Left renal pelvis (tissue), 4 donors: ENCODE data around the gene AP2A2. TPM values are rescaled to one million over a fixed set of nuclear protein-coding genes. Genes with fewer than 3 reads are reported as not detected.

Source experiments
- DNase-seq, 4 donors: peaks; one replicate each; pipeline ENCODE4 v3.0.0-alpha.2; 2013; ENCODE audit warnings: low read depth in 4 of 4, low spot score in 3 of 4
- polyA plus RNA-seq, 4 donors: library from polyadenylated mRNA; unstranded; fragments of 120-200 nt; gene quantifications; one replicate each; pipeline ENCODE4 v1.2.1, GENCODE V29; 2013; ENCODE audit not compliant: insufficient read length in 4 of 4

AP2A2 gene
- polyA plus RNA-seq, 4 donors = 65.5 to 128 (median 107) TPM

DNA sequence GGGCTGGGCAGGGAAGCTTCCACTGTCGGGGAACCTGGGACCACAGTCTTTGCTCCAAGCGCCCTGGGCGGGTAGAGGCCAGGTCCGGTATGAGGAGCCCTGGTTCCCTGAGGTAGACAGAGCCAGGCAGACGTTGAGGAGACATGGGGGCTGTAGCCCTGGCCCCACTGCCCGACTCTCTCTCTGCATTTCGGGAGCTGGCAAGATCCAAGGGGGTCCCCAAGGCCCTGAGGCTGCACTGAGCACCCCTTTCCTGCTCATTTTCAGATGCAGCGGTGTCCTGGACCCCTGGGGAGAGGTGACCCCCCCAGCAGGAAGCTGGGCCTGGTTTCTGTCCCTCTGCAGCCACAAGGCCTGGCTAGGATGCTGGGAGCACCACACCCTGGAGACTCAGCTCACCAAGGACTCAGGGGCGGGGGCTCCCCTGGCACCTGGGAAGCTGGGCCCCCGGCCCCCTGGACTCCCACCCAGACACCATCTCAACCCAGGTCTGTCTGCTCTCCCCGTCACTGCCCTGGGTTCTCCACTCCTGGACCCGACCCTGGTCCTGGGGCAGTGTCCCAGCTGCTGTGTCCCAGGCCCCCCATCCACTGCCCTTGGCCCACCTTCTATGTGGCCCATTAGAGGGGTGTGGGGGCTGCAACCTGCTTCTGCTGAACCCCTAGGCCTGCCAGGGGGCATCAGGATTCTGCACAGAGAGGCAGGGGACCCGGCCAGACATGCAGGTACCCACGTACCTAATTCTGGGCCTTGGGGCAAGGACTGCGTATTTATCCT, 125.9 kb downstream of the AP2A2 start:
- no peak for DNase-seq

DNA sequence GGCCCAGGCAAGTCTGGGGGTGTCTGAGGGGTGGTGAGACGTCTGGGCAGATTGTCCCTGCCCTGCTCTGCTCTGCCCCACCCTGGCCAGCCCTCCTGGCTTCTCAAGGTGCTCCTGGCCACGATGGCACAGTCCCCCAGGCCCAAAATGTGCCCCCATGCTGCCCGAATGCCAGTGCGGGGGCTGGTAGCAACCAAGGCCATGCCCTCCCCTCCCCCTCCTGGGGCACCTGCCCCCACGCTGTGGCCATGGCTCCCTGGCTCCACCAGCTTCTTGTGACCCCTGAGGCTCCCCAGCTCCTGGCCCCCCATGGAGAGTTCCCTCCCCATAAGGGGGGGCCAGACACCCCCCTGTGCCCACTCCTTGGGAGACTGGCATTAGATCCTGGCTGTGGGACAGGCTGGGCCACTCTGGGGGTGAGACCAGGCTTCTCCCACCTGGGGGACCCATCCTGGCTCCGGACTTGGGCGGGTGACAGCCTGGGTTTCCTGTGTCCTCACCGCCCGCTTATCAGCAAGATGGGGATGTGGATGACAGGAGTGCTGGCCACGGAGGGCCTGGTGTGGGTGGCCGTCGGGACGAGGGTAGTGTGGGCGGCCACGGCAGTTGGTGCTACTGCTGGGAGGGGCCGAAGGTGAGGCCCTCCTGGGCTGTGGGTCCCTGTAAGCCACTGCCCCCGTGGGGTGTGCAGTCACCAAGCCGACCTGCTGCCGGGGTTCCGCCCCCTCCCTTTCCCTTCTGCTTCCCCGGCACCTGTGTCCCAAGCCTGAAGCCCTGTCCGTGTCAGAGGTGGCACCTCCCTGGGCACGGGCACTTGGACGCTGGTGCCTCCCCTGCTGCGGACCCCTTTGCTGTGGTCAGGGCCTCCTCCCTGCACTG, 126.7 kb downstream of the AP2A2 start:
- no peak for DNase-seq

DNA sequence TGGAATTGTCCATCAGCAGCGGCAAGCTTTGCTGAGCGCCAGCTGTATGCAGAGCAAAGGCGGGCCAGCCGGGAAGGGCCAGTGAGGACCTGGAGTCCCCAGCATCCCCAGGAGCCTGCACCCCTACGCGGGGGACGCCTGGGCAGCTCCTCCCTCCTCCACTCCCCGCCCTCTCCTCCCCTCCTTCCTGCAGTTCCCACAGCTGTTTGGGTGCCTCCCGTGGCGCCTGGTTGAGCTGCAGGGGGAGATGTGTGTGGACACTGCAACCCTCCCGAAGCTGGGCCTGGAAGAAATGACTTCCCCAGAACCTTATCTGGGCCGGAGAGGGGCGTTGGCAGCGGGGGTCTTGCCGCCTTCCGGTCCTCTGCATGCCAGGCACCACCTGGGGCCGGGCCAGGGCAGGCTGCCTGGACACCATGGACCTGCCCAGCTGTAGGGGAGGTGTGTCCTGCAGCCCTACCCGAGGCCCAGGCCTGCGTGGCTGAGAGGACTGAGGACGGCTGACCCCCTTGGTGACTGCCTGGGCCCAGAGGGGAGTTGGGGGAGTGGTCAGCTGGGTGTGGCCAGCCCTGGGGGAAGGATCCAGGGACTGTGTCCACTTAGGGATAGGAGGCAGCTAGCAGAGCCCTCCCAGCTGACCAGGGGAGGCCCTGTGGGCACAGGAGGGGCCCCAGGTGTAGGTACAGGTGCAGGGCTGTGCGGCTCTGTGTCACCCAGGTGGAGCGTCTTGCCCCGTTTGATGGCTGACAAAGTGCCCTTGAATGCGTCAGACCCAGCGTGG, 127.6 kb downstream of the AP2A2 start:
- DNase-seq = no peak

- no peak for DNase-seq
Observed at GRCh38 chr11:1054143-1055108, 128.8 kb downstream of the AP2A2 start.

DNA sequence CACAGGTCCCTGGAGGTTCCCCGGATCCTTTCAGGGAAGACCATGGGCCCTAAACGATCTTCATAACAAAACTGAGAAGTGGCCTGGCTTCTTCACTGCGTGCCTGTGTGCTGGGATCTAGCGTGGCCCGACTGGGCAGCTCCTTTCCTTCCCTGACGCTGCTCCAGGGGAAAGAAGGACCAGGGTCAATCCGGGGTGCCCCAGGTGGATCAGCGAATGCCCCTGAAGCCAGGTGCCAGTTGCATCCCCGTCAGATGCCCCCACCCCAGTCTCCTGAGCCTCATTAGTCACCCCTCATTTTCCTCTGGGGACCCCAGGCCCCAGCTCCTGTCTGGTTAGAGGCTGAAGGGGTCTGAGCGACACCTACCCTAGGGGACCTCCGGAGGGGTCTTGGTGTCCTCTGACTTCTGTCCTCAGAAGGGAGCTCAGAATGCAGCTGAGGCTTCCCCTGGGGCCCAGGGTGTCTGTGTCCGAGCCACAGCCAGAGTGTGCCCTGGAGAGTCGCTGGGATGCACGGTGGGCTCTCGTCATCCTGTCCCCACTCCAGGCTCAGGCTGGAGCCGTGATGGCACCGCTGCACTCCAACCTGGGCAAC, 129.5 kb downstream of the AP2A2 start:
- DNase-seq = no peak

GRCh38 chr11:1055990-1056771, 130.5 kb downstream of the AP2A2 start:
- DNase-seq = no peak

DNA sequence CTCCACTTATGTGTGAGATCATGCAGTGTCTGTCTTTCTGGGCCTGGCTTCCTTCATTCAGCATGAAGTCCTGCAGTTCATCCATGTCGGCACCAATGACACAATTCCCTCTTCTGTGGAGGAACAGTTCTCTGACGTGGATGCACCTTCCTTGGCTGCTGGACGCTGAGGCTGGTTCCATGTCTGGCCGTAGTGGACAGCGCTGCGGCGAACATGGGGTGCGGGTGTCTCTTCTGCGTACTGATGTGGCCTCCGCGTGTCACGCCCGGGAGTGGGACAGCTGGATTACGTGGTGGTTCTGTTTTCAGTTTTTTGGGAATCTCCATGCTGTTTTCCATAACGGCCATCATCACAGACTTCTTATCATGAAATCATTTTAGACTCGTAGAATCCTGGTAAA, 132.1 kb downstream of the AP2A2 start:
- DNase-seq = no peak

DNA sequence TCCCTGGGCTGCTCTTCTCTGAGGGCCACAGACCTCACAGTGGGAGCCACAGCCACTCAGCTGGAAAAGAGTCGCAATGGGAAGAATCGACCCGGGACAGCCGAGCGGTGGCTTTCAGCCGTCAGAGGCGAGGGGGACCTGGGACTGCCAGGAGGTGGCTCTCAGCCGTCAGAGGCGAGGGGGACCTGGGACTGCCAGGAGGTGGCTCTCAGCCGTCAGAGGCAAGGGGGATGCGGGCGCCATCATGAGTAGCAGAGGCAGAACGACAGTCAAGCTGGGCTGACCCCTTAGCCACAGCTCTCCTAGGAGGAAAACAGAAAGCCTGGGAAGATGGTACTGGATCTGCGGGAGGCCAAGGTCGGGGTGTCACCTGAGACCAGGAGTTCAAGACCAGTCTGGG, 134.1 kb downstream of the AP2A2 start:
- no peak for DNase-seq

DNA sequence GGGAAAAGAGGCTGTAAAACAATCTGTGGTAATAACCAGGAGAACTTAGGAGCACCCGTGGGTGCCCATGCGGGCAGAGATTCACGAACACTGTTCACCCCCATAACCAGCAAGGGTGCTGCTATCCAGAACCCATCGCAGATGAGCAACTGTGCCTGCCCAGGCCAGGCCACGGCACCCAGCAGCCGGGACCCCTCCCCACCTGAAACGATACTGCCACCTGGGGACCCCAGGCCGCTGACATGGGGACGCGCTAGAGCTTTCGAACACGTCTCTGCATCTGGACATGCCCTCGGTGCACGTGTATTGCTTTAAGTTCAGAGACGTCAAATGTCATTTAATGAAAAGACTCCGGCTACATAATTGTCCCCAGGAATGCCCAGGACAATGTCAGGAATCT, 134.7 kb downstream of the AP2A2 start:
- DNase-seq = no peak

- DNase-seq = no peak
Observed at GRCh38 chr11:1060852-1061616, 135.4 kb downstream of the AP2A2 start.

Other genes with a start within 250 kb of the AP2A2 start
- gene DEAF1, start 230.6 kb upstream of the AP2A2 start, polyA plus RNA-seq = 10 to 100 TPM; 35.3 to 53.0 (median 45.3) TPM
- gene TMEM80, start 230.1 kb upstream of the AP2A2 start, polyA plus RNA-seq = 10 to 100 TPM; 26.8 to 59.8 (median 37.1) TPM
- 100 to 1,000 TPM in 2 of 4 donors, 10 to 100 TPM in 1, 1 to 10 TPM in 1; 3.8 to 190 (median 89.3) TPM for gene EPS8L2, start 219.6 kb upstream of the AP2A2 start, polyA plus RNA-seq
- gene TALDO1, start 178.4 kb upstream of the AP2A2 start, polyA plus RNA-seq = 100 to 1,000 TPM in 3 of 4 donors, 10 to 100 TPM in 1; 97.0 to 148 (median 132) TPM
- gene GATD1, start 148.4 kb upstream of the AP2A2 start, polyA plus RNA-seq = 100 to 1,000 TPM in 1 of 4 donors, 10 to 100 TPM in 3; 48.2 to 109 (median 59.7) TPM
- gene CEND1, start 135.8 kb upstream of the AP2A2 start, polyA plus RNA-seq = 1 to 10 TPM in 1 of 4 donors, under 1 TPM in 3; 0.49 to 1.5 (median 0.59) TPM
- 10 to 100 TPM; 12.3 to 22.0 (median 14.1) TPM for gene SLC25A22, start 127.6 kb upstream of the AP2A2 start, polyA plus RNA-seq
- 10 to 100 TPM in 1 of 4 donors, 1 to 10 TPM in 3; 8.1 to 17.2 (median 8.6) TPM for gene PIDD1, start 120.6 kb upstream of the AP2A2 start, polyA plus RNA-seq
- gene RPLP2, start 115.9 kb upstream of the AP2A2 start, polyA plus RNA-seq = 1,000 to 10,000 TPM in 2 of 4 donors, 100 to 1,000 TPM in 2; 912 to 1,248 (median 1,002) TPM
- 10 to 100 TPM; 30.5 to 92.4 (median 44.1) TPM for gene PNPLA2, start 107.0 kb upstream of the AP2A2 start, polyA plus RNA-seq
- 10 to 100 TPM in 3 of 4 donors, 1 to 10 TPM in 1; 3.6 to 20.3 (median 11.3) TPM for gene CRACR2B, start 98.0 kb upstream of the AP2A2 start, polyA plus RNA-seq
- 100 to 1,000 TPM; 124 to 228 (median 174) TPM for gene CD151, start 92.9 kb upstream of the AP2A2 start, polyA plus RNA-seq
- 100 to 1,000 TPM in 1 of 4 donors, 10 to 100 TPM in 3; 75.4 to 128 (median 87.2) TPM for gene POLR2L, start 83.3 kb upstream of the AP2A2 start, polyA plus RNA-seq
- 100 to 1,000 TPM in 1 of 4 donors, 10 to 100 TPM in 3; 57.4 to 142 (median 71.4) TPM for gene TSPAN4, start 83.0 kb upstream of the AP2A2 start, polyA plus RNA-seq
- 100 to 1,000 TPM; 100 to 123 (median 106) TPM for gene CHID1, start 15.1 kb upstream of the AP2A2 start, polyA plus RNA-seq
- 10 to 100 TPM in 3 of 4 donors, under 1 TPM in 1; 0.66 to 38.7 (median 16.8) TPM for gene MUC6, start 110.8 kb downstream of the AP2A2 start, polyA plus RNA-seq
- under 1 TPM in 3 of 4 donors, not detected in 1; 0.01 to 0.18 (median 0.17) TPM for gene MUC2, start 149.0 kb downstream of the AP2A2 start, polyA plus RNA-seq
- under 1 TPM in 3 of 4 donors, not detected in 1; 0.01 to 0.18 (median 0.02) TPM for gene MUC5AC, start 232.1 kb downstream of the AP2A2 start, polyA plus RNA-seq